Left ventricle myocardium superior (tissue), 1 donor: ENCODE data around the gene KCTD19. TPM values are rescaled to one million over a fixed set of nuclear protein-coding genes. Genes with fewer than 3 reads are reported as not detected.
A peak's percentile ranks its signal among the peaks of the same experiment; 100 is the strongest.

ENCODE experiments used
- ATAC-seq: fragments of 200-7000 bp; cut with Tn5 transposase; one replicate; pipeline ENCODE4 v1.9.1; 2020; ENCODE audit warnings: mild to moderate bottlenecking, moderate library complexity
- DNase-seq: peaks from one replicate; pipeline ENCODE4 v3.0.0-alpha.2; 2020
- intact Hi-C: fragments of 100-400 bp; cut with micrococcal nuclease; formaldehyde crosslinking; loops from one replicate; pipeline ENCODE4 v1.11.0; 2022
- total RNA-seq: library from RNA; stranded (reverse); fragmentation: NEBNext Ultra II Directional; extraction: Animal tissue kit (Norgen Biotek cat#: 25700); gene quantifications from one replicate; pipeline ENCODE4 v1.2.1, GENCODE V29; 2021
- donor health status: DM: no; HTN: yes; CAD: no; lungs with severe emphysema.

KCTD19 gene
- total RNA-seq, 1 donor from 2014 or later, result not detected

DNA sequence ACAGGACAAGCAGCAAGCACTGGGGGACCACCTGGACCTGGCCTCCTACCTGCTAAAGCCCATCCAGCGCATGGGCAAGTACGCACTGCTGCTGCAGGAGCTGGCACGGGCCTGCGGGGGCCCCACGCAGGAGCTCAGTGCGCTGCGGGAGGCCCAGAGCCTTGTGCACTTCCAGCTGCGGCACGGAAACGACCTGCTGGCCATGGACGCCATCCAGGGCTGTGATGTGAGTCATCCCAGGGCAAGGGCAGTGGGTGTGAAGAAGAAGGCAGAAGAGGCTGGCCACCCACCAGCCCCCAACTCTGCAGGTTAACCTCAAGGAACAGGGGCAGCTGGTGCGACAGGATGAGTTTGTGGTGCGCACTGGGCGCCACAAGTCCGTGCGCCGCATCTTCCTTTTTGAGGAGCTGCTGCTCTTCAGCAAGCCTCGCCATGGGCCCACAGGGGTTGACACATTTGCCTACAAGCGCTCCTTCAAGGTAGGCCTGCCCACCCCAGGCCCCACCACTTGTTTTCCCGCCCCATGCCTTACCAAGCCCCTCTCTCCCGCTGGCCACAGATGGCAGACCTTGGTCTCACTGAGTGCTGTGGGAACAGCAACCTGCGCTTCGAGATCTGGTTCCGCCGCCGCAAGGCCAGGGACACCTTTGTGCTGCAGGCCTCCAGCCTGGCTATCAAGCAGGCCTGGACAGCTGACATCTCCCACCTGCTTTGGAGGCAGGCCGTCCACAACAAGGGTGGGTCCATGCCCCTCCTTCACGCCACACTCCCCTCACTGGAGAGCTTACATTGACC is 39.9 kb downstream of the KCTD19 start:
- no peak for ATAC-seq

DNA sequence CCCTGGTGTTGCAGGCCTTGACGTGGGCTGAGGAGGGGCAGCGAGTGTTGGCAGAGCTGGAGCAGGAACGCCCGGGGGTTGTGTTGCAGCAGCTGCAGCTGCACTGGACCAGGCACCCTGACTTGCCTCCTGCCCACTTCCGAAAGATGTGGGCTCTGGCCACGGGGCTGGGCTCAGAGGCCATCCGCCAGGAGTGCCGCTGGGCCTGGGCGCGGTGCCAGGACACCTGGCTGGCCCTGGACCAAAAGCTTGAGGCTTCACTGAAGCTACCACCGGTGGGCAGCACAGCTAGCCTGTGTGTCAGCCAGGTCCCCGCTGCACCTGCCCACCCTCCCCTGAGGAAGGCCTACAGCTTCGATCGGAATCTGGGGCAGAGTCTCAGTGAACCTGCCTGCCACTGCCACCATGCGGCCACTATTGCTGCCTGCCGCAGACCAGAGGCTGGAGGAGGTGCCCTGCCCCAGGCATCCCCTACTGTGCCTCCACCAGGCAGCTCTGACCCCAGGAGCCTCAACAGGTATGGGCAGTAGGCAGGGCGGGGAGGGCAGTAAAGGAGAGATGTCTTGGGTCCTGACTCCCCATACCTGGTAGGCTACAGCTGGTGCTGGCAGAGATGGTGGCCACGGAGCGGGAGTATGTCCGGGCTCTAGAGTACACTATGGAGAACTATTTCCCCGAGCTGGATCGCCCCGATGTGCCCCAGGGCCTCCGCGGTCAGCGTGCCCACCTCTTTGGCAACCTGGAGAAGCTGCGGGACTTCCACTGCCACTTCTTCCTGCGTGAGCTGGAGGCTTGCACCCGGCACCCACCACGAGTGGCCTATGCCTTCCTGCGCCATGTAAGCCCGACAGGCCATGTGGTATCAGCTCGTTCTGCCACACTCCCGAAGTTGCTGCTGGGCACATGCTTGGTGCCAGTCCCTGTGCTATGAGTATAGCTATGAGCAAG is 41.6 kb downstream of the KCTD19 start:
- intact Hi-C loops, result no loop called here
- peak; percentile 78 for ATAC-seq
- peak; percentile 57 for DNase-seq

More for the DNA sequence above, 39.9 kb downstream of the KCTD19 start:
- DNase-seq, result no peak
- intact Hi-C loops, result no loop called here

DNA sequence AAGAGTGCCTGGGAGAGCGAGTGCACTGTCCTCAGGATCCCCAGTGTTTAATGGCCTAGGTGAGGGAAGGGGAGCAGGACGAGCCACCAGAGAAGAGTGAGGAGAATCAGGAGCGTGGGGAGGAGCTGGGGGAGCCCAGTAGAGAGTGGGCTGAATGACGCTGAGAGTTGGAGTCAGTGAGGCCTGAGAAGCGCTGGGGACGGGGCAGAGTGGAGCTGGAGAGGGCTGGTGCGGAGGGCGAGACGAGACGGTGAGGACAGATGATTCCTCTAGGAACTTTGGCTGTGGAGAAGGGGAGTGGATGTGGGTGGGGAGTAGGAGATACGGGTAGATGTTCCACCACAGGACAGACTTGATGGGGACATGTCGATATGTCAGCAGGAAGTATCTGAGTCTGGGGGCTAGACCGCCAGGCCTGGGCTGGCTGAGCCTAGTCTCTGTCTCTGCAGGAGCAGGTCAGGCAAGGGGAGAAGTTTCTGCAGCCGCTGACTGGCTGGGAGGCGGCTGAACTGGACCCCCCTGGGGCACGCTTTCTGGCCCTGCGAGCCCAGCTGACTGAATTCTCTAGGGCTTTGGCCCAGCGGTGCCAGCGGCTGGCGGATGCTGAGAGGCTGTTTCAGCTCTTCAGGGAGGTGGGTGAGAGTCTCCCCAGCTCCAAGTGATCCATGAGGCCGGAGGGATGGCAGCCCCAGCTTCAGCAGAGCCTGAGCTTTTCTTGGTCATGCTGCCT is 42.5 kb downstream of the KCTD19 start:
- ATAC-seq, result no peak
- intact Hi-C loops, result no loop called here
- no peak for DNase-seq

DNA sequence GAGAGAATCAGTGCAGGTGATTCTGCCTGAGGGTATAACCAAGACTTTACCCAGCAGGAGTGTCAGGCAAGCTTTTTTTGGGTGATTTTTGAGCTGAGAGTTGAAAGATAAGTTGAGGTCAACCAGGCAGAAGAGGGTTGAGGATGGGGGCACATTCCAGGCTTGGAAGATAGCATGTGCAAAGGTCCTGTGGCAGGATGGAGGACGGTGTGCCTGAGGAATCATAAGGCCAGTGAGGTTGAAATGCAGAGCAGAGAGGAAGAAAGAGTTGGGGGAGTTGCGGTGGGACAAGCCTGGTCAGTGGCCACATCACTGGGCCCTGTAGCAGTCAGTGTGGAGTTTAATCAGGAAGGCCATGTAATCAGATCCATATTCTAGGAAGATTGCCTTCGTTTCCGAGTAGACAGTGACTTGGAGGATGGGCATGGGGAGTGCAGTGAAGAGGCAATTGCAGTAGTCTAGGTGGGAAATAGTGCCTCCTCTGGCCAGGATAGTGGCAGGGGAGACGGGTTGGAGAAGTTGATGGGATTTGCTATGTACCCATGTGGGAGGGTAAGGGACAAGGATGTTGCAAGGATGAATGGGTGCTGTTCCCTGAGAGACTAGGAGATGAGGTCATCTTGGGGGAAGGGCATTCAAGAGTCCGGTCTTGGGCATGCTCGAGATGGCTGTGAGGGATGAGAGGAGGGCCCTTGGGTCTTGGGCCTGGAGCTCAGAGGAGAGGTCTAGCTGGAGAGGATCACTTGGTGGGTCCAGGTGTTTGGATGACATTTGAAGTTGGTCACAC is 43.3 kb downstream of the KCTD19 start:
- intact Hi-C loops, result no loop called here
- ATAC-seq, result no peak

GRCh38 chr16:67282447-67282805 is 44.1 kb downstream of the KCTD19 start:
- ATAC-seq, result no peak
- no peak for DNase-seq
- intact Hi-C loops, result no loop called here

More for the DNA sequence above, 43.3 kb downstream of the KCTD19 start:
- no peak for DNase-seq

- intact Hi-C loops, result no loop called here
- ATAC-seq, result no peak
- DNase-seq, result no peak
These were observed 44.8 kb downstream of the KCTD19 start for GRCh38 chr16:67281536-67282446.

DNA sequence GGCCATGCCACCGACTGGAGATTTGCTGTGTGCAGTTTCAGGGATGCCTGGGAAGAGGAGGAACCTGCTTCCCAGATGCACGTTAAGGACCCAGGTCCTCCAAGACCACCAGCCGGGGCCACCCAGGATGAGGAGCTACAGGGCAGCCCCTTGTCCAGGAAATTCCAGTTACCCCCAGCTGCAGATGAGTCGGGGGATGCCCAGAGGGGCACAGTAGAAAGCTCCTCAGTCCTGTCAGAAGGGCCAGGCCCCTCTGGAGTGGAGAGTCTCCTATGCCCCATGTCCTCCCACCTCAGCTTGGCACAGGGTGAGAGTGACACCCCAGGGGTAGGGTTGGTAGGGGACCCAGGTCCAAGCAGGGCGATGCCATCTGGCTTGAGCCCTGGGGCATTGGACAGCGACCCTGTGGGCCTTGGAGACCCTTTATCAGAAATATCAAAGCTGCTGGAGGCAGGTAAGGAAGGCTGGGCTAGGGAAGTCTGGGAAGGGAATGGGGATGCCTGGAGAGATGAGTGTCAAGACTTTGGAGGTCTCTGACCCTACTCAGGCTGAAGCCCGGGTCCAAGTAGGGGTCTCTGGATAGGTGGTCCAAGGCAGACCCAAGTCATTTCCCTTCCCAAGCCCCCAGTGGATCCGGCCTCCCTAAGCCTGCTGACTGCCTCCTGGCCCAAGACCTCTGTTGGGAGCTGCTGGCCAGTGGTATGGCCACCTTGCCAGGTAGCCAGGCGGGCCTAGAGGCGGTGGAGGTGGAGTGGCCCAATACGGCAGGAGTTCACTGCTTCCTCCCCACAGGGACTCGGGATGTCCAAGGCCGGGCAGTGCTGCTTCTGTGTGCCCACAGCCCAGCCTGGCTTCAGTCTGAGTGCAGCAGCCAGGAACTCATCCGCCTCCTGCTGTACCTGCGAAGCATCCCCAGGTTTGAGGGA is 46.2 kb downstream of the KCTD19 start:
- DNase-seq (no peak), ATAC-seq (no peak)
- intact Hi-C loops, result no loop called here

DNA sequence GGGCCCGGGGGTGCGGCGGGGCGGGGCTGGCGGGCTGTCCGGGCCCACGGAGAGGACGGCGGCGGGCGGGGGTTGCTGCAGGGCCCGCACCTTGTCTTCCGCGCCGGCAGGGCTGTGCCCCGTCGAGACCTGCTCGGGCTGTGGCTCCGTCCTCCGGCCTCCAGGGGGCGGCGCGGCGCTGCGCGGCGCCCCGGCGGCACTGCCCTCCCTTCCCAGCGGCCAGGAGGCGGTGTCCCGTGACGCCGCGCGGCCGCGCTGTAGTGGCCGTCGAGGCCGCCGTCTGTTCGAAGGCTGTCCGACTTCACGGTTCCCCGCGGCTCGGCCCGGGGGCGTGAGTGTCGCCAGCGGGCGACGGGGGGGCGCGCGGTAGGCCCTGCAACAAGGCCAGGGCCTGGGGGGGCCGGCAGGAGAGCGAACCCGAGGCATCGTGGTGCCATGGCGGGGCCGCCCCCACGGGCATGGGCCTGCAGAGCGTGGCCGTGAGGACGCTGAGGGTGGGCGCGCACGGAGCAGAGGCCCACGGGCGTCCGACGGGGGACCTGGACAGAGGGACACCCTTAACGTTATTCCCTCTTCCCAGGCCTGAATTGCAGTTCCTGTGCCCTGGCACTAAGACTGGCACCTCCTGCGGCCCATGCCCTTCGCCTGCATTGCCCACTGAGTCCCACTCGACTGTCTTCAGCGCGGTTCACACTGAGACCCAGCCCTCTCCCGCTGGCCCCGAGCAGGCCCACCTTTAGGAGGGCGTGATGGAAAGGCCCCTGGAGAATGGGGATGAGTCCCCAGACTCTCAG is 47.0 kb downstream of the KCTD19 start, which contains the start of gene PLEKHG4:
TSS of gene PLEKHG4 (plus strand) at position 237 of the 794 bp plus-strand sequence. CDS start at position 750, 513 bp downstream.
- ATAC-seq, result peak; percentile 91
- intact Hi-C loops, result no loop called here
- DNase-seq, result peak; percentile 81

- DNase-seq, result peak; percentile 28
- intact Hi-C loops, result no loop called here
- peak; percentile 12 for ATAC-seq
These were observed 47.7 kb downstream of the KCTD19 start for GRCh38 chr16:67278773-67279295.

DNA sequence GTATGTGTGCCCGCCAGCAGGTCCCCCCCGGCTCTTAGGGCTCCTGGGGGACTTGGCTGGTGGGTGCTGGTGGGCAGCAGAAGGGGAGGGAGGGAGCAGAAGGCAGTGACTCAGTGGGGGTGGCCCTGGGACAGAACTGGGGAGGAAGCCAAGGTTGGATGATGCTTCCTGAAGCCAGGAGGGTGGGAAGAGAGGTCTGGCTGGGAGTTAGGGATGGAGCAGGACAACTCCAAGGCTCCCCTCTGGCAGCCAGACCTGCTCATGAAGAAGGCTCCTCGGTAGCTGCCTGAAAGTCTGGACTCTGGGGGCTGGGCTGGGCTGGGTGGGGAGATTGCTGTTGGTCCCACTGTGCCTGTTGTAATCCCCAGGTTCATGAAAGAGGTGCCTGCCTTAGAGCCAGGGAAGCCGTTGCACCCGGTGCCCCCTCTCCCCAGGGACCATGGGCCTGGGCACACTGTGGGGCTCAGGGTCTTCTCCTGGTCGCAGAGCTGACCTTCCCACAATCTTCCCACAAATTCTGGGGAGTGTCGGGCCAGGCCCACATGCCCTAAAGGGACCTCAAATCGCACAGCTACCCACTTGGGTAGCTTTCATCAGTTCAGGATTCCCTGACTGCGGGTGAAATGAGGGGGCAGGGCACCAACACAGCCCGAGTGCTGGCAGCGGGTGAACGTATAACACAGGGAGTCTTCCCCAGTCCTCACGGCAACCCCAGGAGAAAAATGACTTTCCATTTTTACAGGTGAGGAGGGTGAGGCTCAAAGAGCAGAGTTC is 48.4 kb downstream of the KCTD19 start:
- DNase-seq (no peak), ATAC-seq (peak; percentile 9)
- intact Hi-C loops, result no loop called here

GRCh38 chr16:67277294-67277998 is 49.1 kb downstream of the KCTD19 start:
- ATAC-seq (peak; percentile 18), DNase-seq (no peak)
- intact Hi-C loops, result no loop called here

- ATAC-seq, result no peak
- DNase-seq, result no peak
- intact Hi-C loops, result no loop called here
These were observed 51.2 kb downstream of the KCTD19 start for GRCh38 chr16:67275321-67275720.

DNA sequence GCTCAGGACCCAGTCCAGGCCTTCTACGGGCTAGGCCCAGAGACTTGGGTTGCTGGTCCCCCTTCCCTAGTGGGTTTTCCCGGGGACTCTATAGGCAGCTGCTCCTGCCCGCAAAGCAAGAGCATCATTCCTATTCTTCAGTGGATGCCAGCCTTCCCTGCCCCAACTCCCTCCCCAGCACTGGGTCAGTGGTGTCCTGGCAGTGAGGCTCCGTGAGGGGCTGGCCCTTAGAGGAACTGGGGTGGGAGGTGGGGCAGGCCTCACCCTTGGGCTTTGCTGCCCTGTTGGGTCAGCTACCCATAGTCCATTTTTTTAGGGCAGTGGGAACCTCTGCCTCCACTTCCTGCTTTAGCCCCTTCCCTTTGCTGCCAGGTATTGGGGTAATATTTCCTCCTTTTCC is 55.1 kb downstream of the KCTD19 start:
- DNase-seq (no peak), ATAC-seq (no peak)
- intact Hi-C loops, result no loop called here

- DNase-seq (no peak), ATAC-seq (no peak)
- intact Hi-C loops, result no loop called here
These were observed 55.6 kb downstream of the KCTD19 start for GRCh38 chr16:67270931-67271338.
